Small intestine (tissue), 16 donors: ENCODE data around the gene RB1. TPM values are rescaled to one million over a fixed set of nuclear protein-coding genes. Genes with fewer than 3 reads are reported as not detected.

Source experiments
- DNase-seq, 2 donors: peaks; one replicate each; pipeline versions ENCODE4 v3.0.0 to v3.0.0-alpha.2; 2013
- FAIRE-seq: peaks from 2 replicates; lab custom pipeline; 2012; peaks lifted over from hg19 to GRCh38; lab: Jason Lieb, UNC
- H3K27ac ChIP-seq, 3 donors: one replicate each; pipeline ENCODE4 v1.5.1; 2013; ENCODE audit warnings: low read length in 2 of 3, mild to moderate bottlenecking in 2 of 3, control low read depth in 1 of 3, inconsistent platforms in 1 of 3, low read depth in 1 of 3, moderate library complexity in 1 of 3
- H3K27me3 ChIP-seq, 3 donors: one replicate each; pipeline ENCODE4 v1.6.1; 2013; ENCODE audit warnings: low read length in 3 of 3, inconsistent platforms in 1 of 3; ENCODE audit not compliant: control insufficient read depth in 3 of 3, insufficient read depth in 3 of 3
- H3K36me3 ChIP-seq, 3 donors: one replicate each; pipeline ENCODE4 v1.6.1; 2013; ENCODE audit warnings: low read length in 3 of 3, inconsistent platforms in 1 of 3, low read depth in 1 of 3, mild to moderate bottlenecking in 1 of 3, moderate library complexity in 1 of 3; ENCODE audit not compliant: control insufficient read depth in 3 of 3, insufficient read depth in 2 of 3
- H3K4me1 ChIP-seq, 3 donors: one replicate each; pipeline ENCODE4 v1.6.1; 2013; ENCODE audit warnings: low read length in 2 of 3, inconsistent platforms in 1 of 3, low read depth in 1 of 3, mild to moderate bottlenecking in 1 of 3, moderate library complexity in 1 of 3; ENCODE audit not compliant: control insufficient read depth in 3 of 3, insufficient read depth in 2 of 3
- H3K4me3 ChIP-seq, 3 donors: one replicate each; pipeline ENCODE4 v1.5.1; 2013; ENCODE audit warnings: low read length in 3 of 3, control low read depth in 1 of 3, inconsistent platforms in 1 of 3, low read depth in 1 of 3, mild to moderate bottlenecking in 1 of 3, moderate library complexity in 1 of 3
- H3K9me3 ChIP-seq, 2 donors: one replicate each; pipeline ENCODE4 v1.6.1; 2013; ENCODE audit warnings: low read depth in 1 of 2, low read length in 1 of 2; ENCODE audit not compliant: control insufficient read depth in 2 of 2, insufficient read depth in 1 of 2
- WGBS, 3 donors: extraction: QIAGEN DNeasy Blood & Tissue Kit; methylation state at CpG; one replicate each; pipeline ENCODE4 v1.1.7; 2013; 5-methylcytosine and 5-hydroxymethylcytosine counted together
- long read RNA-seq, 10 donors: transcript quantifications; one replicate each; lab custom pipeline, GENCODE V29; 2026
- polyA plus RNA-seq, 4 donors: library from polyadenylated mRNA; stranded (reverse) in 3 of 4; unstranded in 1 of 4; fragments of 200-250 nt in 3 of 4; fragments of 120-200 nt in 1 of 4; gene quantifications; one replicate each; pipeline versions ENCODE4 v1.2.1 to v1.2.3, GENCODE V29; 2013
- donor health status: healthy with polysubstance abuse.
- donor health status: control.
- donor health status: control.
- donor health status: Bipolar disorder and iron deficiency.
- donor health status: healthy.

The RB1 gene
- 10 to 100 TPM; 11.9 to 33.6 (median 20.2) TPM for polyA plus RNA-seq
- long read RNA-seq, donor 1: 0 reads
- long read RNA-seq, donor 2, partial matches to known transcripts: 0 of 4 reads
- long read RNA-seq, donor 2, other reads (novel, unspliced or antisense): 0 of 4 reads
- long read RNA-seq, donor 3, partial matches to known transcripts: 0 of 4 reads
- long read RNA-seq, donor 3, other reads (novel, unspliced or antisense): 0 of 4 reads
- long read RNA-seq, donor 4: 0 reads
- long read RNA-seq, donor 5, partial matches to known transcripts: 0 of 3 reads
- long read RNA-seq, donor 5, other reads (novel, unspliced or antisense): 0 of 3 reads
- long read RNA-seq, donor 6, partial matches to known transcripts: 0 of 3 reads
- long read RNA-seq, donor 6, other reads (novel, unspliced or antisense): 0 of 3 reads
- long read RNA-seq, donor 7: 0 reads
- long read RNA-seq, donor 8: 0 reads
- long read RNA-seq, donor 9, partial matches to known transcripts: 0 of 1 reads
- long read RNA-seq, donor 9, other reads (novel, unspliced or antisense): 0 of 1 reads
- long read RNA-seq, donor 10, partial matches to known transcripts: 0 of 4 reads
- long read RNA-seq, donor 10, other reads (novel, unspliced or antisense): 0 of 4 reads

GRCh38 chr13:48303359-48304142 lies at the start of gene RB1:
RB1 (plus strand) TSS chr13:48303751; CDS start chr13:48303913, 162 bp downstream.
- DNase-seq (peak; percentile 92 to 96), FAIRE-seq (no peak)
- no peaks in the 10 kb centered on the region for H3K27me3 ChIP-seq
- peak within 1 kb of the TSS; percentile 97 to 98 (median 97) for H3K4me3 ChIP-seq
- H3K4me1 ChIP-seq: peaks cover 0 to 12% (median 0%) of the 10 kb centered on the region in 3 donors
- H3K27ac ChIP-seq: peak within 1 kb of the TSS; percentile 99 to 100 (median 99)
- 0 to 1% (median 0%) methylated on average over 83 to 96 of the region's 96 CpGs for WGBS, 3 donors
- no peaks in the 10 kb centered on the region for H3K9me3 ChIP-seq
- H3K36me3 ChIP-seq: peaks cover 0 to 9% (median 0%) of the 10 kb centered on the region in 3 donors

DNA sequence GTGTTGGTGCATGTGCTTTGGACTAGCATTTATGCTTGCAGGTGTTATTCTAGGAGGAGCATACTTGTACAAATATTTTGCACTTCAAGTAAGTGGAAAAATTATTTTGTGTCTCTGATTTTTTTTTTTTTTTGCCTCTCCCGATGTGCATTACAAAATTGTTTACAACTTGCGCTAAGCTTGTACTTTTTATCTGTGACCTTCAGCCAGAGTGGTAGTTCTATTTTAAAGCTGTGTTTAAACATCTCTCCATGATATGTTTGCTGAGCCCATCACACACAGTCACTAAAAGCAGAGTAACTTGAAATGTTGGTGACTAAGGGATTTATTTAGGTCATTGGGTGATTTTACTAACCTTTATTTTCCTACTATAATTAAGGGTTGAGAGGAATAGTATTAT lies 49.7 kb upstream of the RB1 start:
- WGBS, 3 donors: 50 to 52% (median 51%) methylated on average over 2 of the region's 2 CpGs
- Histone ChIP-seq H3K27me3 (no peaks in the 10 kb centered on the region), H3K27ac (no peak overlapping the region), H3K36me3 (peaks cover 13 to 15% (median 14%) of the 10 kb centered on the region in 3 donors), H3K4me3 (no peak overlapping the region), H3K4me1 (peaks cover 0 to 13% (median 2%) of the 10 kb centered on the region in 3 donors), H3K9me3 (no peaks in the 10 kb centered on the region)
- DNase-seq (no peak), FAIRE-seq (no peak)

GRCh38 chr13:48255090-48255489 lies 48.5 kb upstream of the RB1 start:
- Histone ChIP-seq H3K4me1 (peaks cover 0 to 13% (median 2%) of the 10 kb centered on the region in 3 donors), H3K36me3 (peaks cover 15 to 18% (median 16%) of the 10 kb centered on the region in 3 donors), H3K27me3 (no peaks in the 10 kb centered on the region), H3K4me3 (no peak overlapping the region), H3K9me3 (no peaks in the 10 kb centered on the region), H3K27ac (no peak overlapping the region)
- 93 to 97% (median 95%) methylated on average over 13 of the region's 13 CpGs for WGBS, 3 donors
- no peak for FAIRE-seq
- no peak for DNase-seq

- FAIRE-seq: no peak
- H3K36me3 ChIP-seq: peaks cover 15 to 19% (median 16%) of the 10 kb centered on the region in 3 donors
- H3K27me3 ChIP-seq: no peaks in the 10 kb centered on the region
- H3K9me3 ChIP-seq: no peaks in the 10 kb centered on the region
- no peak overlapping the region for H3K4me3 ChIP-seq
- WGBS, 3 donors: 33 to 47% (median 40%) methylated on average over 1 of the region's 1 CpG
- DNase-seq: peak in 1 of 2 donors; percentile 36
- H3K4me1 ChIP-seq: peaks cover 0 to 13% (median 2%) of the 10 kb centered on the region in 3 donors
- H3K27ac ChIP-seq: no peak overlapping the region
Observed at GRCh38 chr13:48255954-48256353, 47.6 kb upstream of the RB1 start.

DNA sequence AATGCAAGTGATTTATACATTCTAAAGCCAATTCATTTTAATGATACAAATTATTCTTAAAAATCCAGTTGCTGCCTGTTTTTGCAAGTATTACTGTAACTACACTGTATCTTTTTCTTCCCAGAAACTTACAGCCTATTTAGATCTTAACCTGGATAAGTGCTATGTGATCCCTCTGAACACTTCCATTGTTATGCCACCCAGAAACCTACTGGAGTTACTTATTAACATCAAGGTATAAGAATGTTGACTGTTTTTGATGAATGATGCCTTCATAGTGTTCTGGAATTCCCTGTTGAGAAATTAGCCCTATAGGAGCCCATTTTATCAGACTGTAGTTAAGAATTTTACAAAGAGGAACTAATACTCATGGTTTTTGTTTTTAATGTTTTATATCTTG lies 45.5 kb upstream of the RB1 start:
- peaks cover 11 to 24% (median 22%) of the 10 kb centered on the region in 3 donors for H3K36me3 ChIP-seq
- no peak overlapping the region for H3K27ac ChIP-seq
- peaks cover 0 to 11% (median 7%) of the 10 kb centered on the region in 3 donors for H3K4me1 ChIP-seq
- DNase-seq: peak in 1 of 2 donors; percentile 40
- H3K27me3 ChIP-seq: no peaks in the 10 kb centered on the region
- no peak for FAIRE-seq
- H3K9me3 ChIP-seq: no peaks in the 10 kb centered on the region
- no peak overlapping the region for H3K4me3 ChIP-seq

DNA sequence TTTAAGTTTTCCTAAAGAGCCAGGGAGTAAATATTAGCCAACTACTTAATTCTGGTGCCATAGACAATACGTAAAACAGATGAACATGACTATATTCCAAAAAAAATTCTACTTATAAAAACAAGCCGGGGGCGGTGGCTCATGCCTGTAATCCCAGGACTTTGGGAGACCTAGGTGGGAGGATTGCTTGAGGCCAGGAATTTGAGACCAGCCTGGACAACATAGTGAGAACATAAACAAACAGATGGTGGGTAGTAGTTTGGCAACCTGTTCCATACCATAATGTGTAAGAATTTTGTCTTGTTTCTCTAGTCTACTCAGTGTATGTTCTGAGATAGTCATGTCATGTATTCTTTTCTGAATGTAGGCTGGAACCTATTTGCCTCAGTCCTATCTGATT lies 45.1 kb upstream of the RB1 start:
- WGBS, 3 donors: 85 to 96% (median 90%) methylated on average over 3 of the region's 3 CpGs
- H3K27ac ChIP-seq: no peak overlapping the region
- H3K4me3 ChIP-seq: no peak overlapping the region
- H3K9me3 ChIP-seq: no peaks in the 10 kb centered on the region
- peaks cover 0 to 11% (median 8%) of the 10 kb centered on the region in 3 donors for H3K4me1 ChIP-seq
- H3K27me3 ChIP-seq: no peaks in the 10 kb centered on the region
- DNase-seq (no peak), FAIRE-seq (no peak)
- H3K36me3 ChIP-seq: peaks cover 14 to 24% (median 22%) of the 10 kb centered on the region in 3 donors

- Histone ChIP-seq H3K9me3 (no peaks in the 10 kb centered on the region), H3K27ac (no peak overlapping the region), H3K36me3 (peaks cover 6 to 18% (median 17%) of the 10 kb centered on the region in 3 donors), H3K4me3 (no peak overlapping the region), H3K27me3 (no peaks in the 10 kb centered on the region), H3K4me1 (peaks cover 0 to 7% (median 5%) of the 10 kb centered on the region in 3 donors)
- FAIRE-seq (no peak), DNase-seq (no peak)
- 86 to 90% (median 90%) methylated on average over 4 of the region's 4 CpGs for WGBS, 3 donors
Observed at GRCh38 chr13:48260970-48261369, 42.6 kb upstream of the RB1 start.

GRCh38 chr13:48263196-48263595 lies 40.4 kb upstream of the RB1 start:
- peaks cover 7 to 14% (median 13%) of the 10 kb centered on the region in 3 donors for H3K36me3 ChIP-seq
- no peaks in the 10 kb centered on the region for H3K27me3 ChIP-seq
- peak in 1 of 2 donors; percentile 7 for DNase-seq
- peaks cover 0 to 7% (median 4%) of the 10 kb centered on the region in 3 donors for H3K4me1 ChIP-seq
- 97 to 100% (median 100%) methylated on average over 1 of the region's 1 CpG for WGBS, 3 donors
- no peak for FAIRE-seq
- H3K9me3 ChIP-seq: no peaks in the 10 kb centered on the region
- H3K27ac ChIP-seq: no peak overlapping the region
- no peak overlapping the region for H3K4me3 ChIP-seq
